Kidney capillary endothelial cell (primary cell): ENCODE results near the gene TRAF3.

ENCODE experiments used
- DNase-seq: peaks from one replicate; pipeline ENCODE4 v3.0.0-alpha.2; 2018; ENCODE audit warnings: low spot score

Gene TRAF3

GRCh38 chr14:102778338-102779083 lies 1.3 kb downstream of the TRAF3 start:
- DNase-seq: no peak

GRCh38 chr14:102779084-102779462 lies 1.8 kb downstream of the TRAF3 start:
- no peak for DNase-seq

GRCh38 chr14:102779574-102780315 lies 2.5 kb downstream of the TRAF3 start:
- no peak for DNase-seq

GRCh38 chr14:102781063-102781462 lies 3.8 kb downstream of the TRAF3 start:
- no peak for DNase-seq

GRCh38 chr14:102782974-102783373 lies 5.7 kb downstream of the TRAF3 start:
- no peak for DNase-seq

- DNase-seq: no peak
Observed at GRCh38 chr14:102784892-102785594, 7.8 kb downstream of the TRAF3 start.

- no peak for DNase-seq
Observed at GRCh38 chr14:102785595-102785963, 8.3 kb downstream of the TRAF3 start.

GRCh38 chr14:102786768-102787167 lies 9.5 kb downstream of the TRAF3 start:
- DNase-seq: peak; percentile 39

GRCh38 chr14:102789349-102789748 lies 12.1 kb downstream of the TRAF3 start:
- no peak for DNase-seq

GRCh38 chr14:102793531-102794328 lies 16.5 kb downstream of the TRAF3 start:
- no peak for DNase-seq

- DNase-seq: peak; percentile 57
Observed at GRCh38 chr14:102795060-102795925, 18.0 kb downstream of the TRAF3 start.

- no peak for DNase-seq
Observed at GRCh38 chr14:102796661-102797190, 19.5 kb downstream of the TRAF3 start.

- DNase-seq: no peak
Observed at GRCh38 chr14:102798926-102799325, 21.7 kb downstream of the TRAF3 start.

GRCh38 chr14:102799684-102800562 lies 22.7 kb downstream of the TRAF3 start:
- DNase-seq: no peak

- DNase-seq: no peak
Observed at GRCh38 chr14:102802834-102803523, 25.7 kb downstream of the TRAF3 start.

GRCh38 chr14:102804858-102805257 lies 27.6 kb downstream of the TRAF3 start:
- no peak for DNase-seq

- no peak for DNase-seq
Observed at GRCh38 chr14:102805371-102805891, 28.2 kb downstream of the TRAF3 start.

- no peak for DNase-seq
Observed at GRCh38 chr14:102805941-102806340, 28.7 kb downstream of the TRAF3 start.

- no peak for DNase-seq
Observed at GRCh38 chr14:102806447-102806846, 29.2 kb downstream of the TRAF3 start.
